SK-N-SH (cell line): ENCODE data around the gene AKT3. TPM values are rescaled to one million over a fixed set of nuclear protein-coding genes. Genes with fewer than 3 reads are reported as not detected.

ENCODE experiments used
- CTCF ChIA-PET: fragments of 300-600, 350-600 bp; formaldehyde crosslinking; extraction: SDS; loops from one replicate; lab custom pipeline; 2021; lab: Yijun Ruan, JAX
- POLR2A ChIA-PET: fragments of 350-600 bp; sonication (Branson Sonifier 250); formaldehyde crosslinking; extraction: SDS; loops from one replicate; lab custom pipeline; 2020; ENCODE audit warnings: antibody characterized with exemption, inconsistent platforms; lab: Yijun Ruan, JAX
- DNase-seq: peaks from one replicate; pipeline ENCODE4 v3.0.0; 2012
- H2AFZ ChIP-seq: fragments of 200-600 bp; sonication (generic); 2 replicates; pipeline ENCODE4 v1.8.1; 2016; ENCODE audit warnings: antibody characterized with exemption, mild to moderate bottlenecking, low read depth
- H3F3A ChIP-seq: fragments of 200-600 bp; sonication (generic); replicated peaks from 2 replicates; pipeline ENCODE3; 2016; ENCODE audit warnings: antibody characterized with exemption, mild to moderate bottlenecking; ENCODE audit not compliant: insufficient read depth
- H3K27ac ChIP-seq, 2 experiments: fragments of 200-500 bp in 1 of 2; fragments of 200-600 bp in 1 of 2; sonication (Bioruptor generic) in 1 of 2; sonication (generic), shearing (Covaris generic) in 1 of 2; 2 replicates each; pipeline versions ENCODE4 v1.5.1 to v1.6.1; 2014 to 2016; ENCODE audit warnings: low read depth in 2 of 2, inconsistent platforms in 1 of 2, low read length in 1 of 2, mild to moderate bottlenecking in 1 of 2, mixed read lengths in 1 of 2
- H3K27me3 ChIP-seq: fragments of 200-600 bp; sonication (generic), shearing (Covaris generic); 2 replicates; pipeline ENCODE4 v1.6.1; 2016; ENCODE audit warnings: mixed run types; ENCODE audit not compliant: insufficient read depth
- H3K36me3 ChIP-seq, 2 experiments: fragments of 200-500 bp in 1 of 2; fragments of 200-600 bp in 1 of 2; sonication (Bioruptor generic) in 1 of 2; sonication (generic) in 1 of 2; replicated peaks in 1 of 2; 2 replicates each; pipeline versions ENCODE3 to v1.5.1; 2014 to 2016; ENCODE audit warnings: low read length in 1 of 2, mild to moderate bottlenecking in 1 of 2; ENCODE audit not compliant: insufficient read depth in 2 of 2, control insufficient read depth in 1 of 2
- H3K4me1 ChIP-seq, 2 experiments: fragments of 200-500 bp in 1 of 2; fragments of 200-600 bp in 1 of 2; sonication (Bioruptor generic) in 1 of 2; sonication (generic), shearing (Covaris generic) in 1 of 2; 2 replicates each; pipeline versions ENCODE4 v1.5.1 to v1.6.1; 2014 to 2016; ENCODE audit warnings: low read depth in 1 of 2, low read length in 1 of 2, mixed run types in 1 of 2; ENCODE audit not compliant: insufficient read depth in 2 of 2, control insufficient read depth in 1 of 2
- H3K4me2 ChIP-seq: fragments of 200-600 bp; sonication (generic), shearing (Covaris generic); 2 replicates; pipeline ENCODE4 v1.6.1; 2017; ENCODE audit warnings: mixed run types
- H3K4me3 ChIP-seq, 2 experiments: fragments of 200-500 bp in 1 of 2; fragments of 200-600 bp in 1 of 2; sonication (Bioruptor generic) in 1 of 2; sonication (generic), shearing (Covaris generic) in 1 of 2; 2 replicates each; pipeline versions ENCODE4 v1.5.1 to v1.8.1; 2014 to 2016; ENCODE audit warnings: low read depth in 2 of 2, inconsistent platforms in 1 of 2, low read length in 1 of 2, mild to moderate bottlenecking in 1 of 2, mixed read lengths in 1 of 2, moderate library complexity in 1 of 2
- H3K79me2 ChIP-seq: fragments of 200-600 bp; sonication (generic); 2 replicates; pipeline ENCODE4 v1.8.1; 2017; ENCODE audit warnings: mild to moderate bottlenecking; ENCODE audit not compliant: insufficient read depth
- H3K9ac ChIP-seq: fragments of 200-600 bp; sonication (generic); 2 replicates; pipeline ENCODE4 v1.6.1; 2017; ENCODE audit warnings: mixed run types
- H3K9me2 ChIP-seq: fragments of 200-600 bp; sonication (generic); 2 replicates; pipeline ENCODE4 v1.6.1; 2017; ENCODE audit warnings: mixed run types
- H3K9me3 ChIP-seq: fragments of 200-600 bp; sonication (generic); 2 replicates; pipeline ENCODE4 v1.6.1; 2017; ENCODE audit warnings: mixed run types, mild to moderate bottlenecking, moderate library complexity
- H4K20me1 ChIP-seq: fragments of 200-600 bp; sonication (generic); 2 replicates; pipeline ENCODE4 v1.6.1; 2017; ENCODE audit warnings: mild to moderate bottlenecking, mixed run types; ENCODE audit not compliant: insufficient read depth
- FOXJ3 ChIP-seq: sonication (generic); formaldehyde crosslinking; IDR thresholded peaks from 2 replicates; pipeline ENCODE4 v1.5.1; 2020; ENCODE audit warnings: mild to moderate bottlenecking, missing genetic modification reagents
- FOXM1 ChIP-seq: IDR thresholded peaks from 2 replicates; pipeline ENCODE4 v1.4.0; 2012; ENCODE audit warnings: low read depth, mild to moderate bottlenecking
- GABPA ChIP-seq: IDR thresholded peaks from 2 replicates; pipeline ENCODE4 v1.4.0; 2012; ENCODE audit warnings: low read depth, mild to moderate bottlenecking
- JUND ChIP-seq: IDR thresholded peaks from 2 replicates; pipeline ENCODE4 v1.4.0; 2012
- MXI1 ChIP-seq: IDR thresholded peaks from 2 replicates; pipeline ENCODE4 v1.6.1; 2012; ENCODE audit warnings: mild to moderate bottlenecking, low read depth, low read length, improper control_type of control experiment
- NRF1 ChIP-seq: IDR thresholded peaks from 2 replicates; pipeline ENCODE4 v1.6.1; 2012; ENCODE audit warnings: low read depth, mild to moderate bottlenecking, low read length
- POLR2AphosphoS5 ChIP-seq: IDR thresholded peaks from 2 replicates; pipeline ENCODE4 v1.6.1; 2012; ENCODE audit warnings: low read depth, low read length
- RAD21 ChIP-seq: IDR thresholded peaks from 2 replicates; pipeline ENCODE4 v1.6.1; 2012; ENCODE audit warnings: mild to moderate bottlenecking, low read length
- RCOR1 ChIP-seq: fragments of 150-350 bp; IDR thresholded peaks from 2 replicates; pipeline ENCODE4 v1.6.1; 2017; ENCODE audit warnings: antibody characterized with exemption, low read length
- REST ChIP-seq: IDR thresholded peaks from 2 replicates; pipeline ENCODE4 v1.6.1; 2012; ENCODE audit warnings: mild to moderate bottlenecking, low read depth, low read length, moderate library complexity
- USF1 ChIP-seq: IDR thresholded peaks from 2 replicates; pipeline ENCODE4 v1.4.0; 2012; ENCODE audit warnings: low read depth, borderline replicate concordance
- USF2 ChIP-seq: fragments of 150-350 bp; IDR thresholded peaks from 2 replicates; pipeline ENCODE4 v1.6.1; 2017; ENCODE audit warnings: antibody characterized with exemption, low read length, low read depth, borderline replicate concordance
- ZBTB33 ChIP-seq: IDR thresholded peaks from 2 replicates; pipeline ENCODE4 v1.4.0; 2012; ENCODE audit warnings: low read depth, borderline replicate concordance
- WGBS: methylation state at CpG from one replicate; pipeline ENCODE4 v1.1.6; 2017; ENCODE audit warnings: low lambda C conversion rate; 5-methylcytosine and 5-hydroxymethylcytosine counted together
- polyA plus RNA-seq, 3 experiments: library from polyadenylated mRNA; depleted of rRNA; stranded (reverse); fragments of >200 nt; gene quantifications; 2 replicates each; pipeline ENCODE4 v1.2.3, GENCODE V29; 2012

Gene AKT3
- polyA plus RNA-seq, 1 of the 3 experiments (the other 2 are of a cell fraction), result 12.7 TPM

- no peak for TF ChIP-seq GABPA
These were observed 395.6 kb downstream of the AKT3 start (continued) for GRCh38 chr1:243454328-243454997.

- no peak for TF ChIP-seq POLR2AphosphoS5
- TF ChIP-seq RCOR1, result no peak
- TF ChIP-seq FOXJ3 (CRISPR knock-in tag), result no peak
- no peak for TF ChIP-seq NRF1
- TF ChIP-seq GABPA, result no peak
- no peak for TF ChIP-seq REST
- no peak for TF ChIP-seq FOXM1
- TF ChIP-seq ZBTB33, result no peak
- TF ChIP-seq USF2, result no peak
- TF ChIP-seq USF1, result no peak
- no peak for TF ChIP-seq RAD21
- no peak for TF ChIP-seq MXI1
- TF ChIP-seq JUND, result no peak
- no peaks in the 10 kb centered on the region for H3F3A ChIP-seq
- no peak overlapping the region for H3K27ac ChIP-seq
- no peaks in the 10 kb centered on the region for H4K20me1 ChIP-seq
- no peaks in the 10 kb centered on the region for H3K27me3 ChIP-seq
- no peaks in the 10 kb centered on the region for H3K9me2 ChIP-seq
- H2AFZ ChIP-seq, result no peak overlapping the region
- no peaks in the 10 kb centered on the region for H3K9me3 ChIP-seq
- ChIA-PET POLR2A (no interaction called here), CTCF (interaction anchor here (1.3 kb wide), 1 partner anchor 108 kb away, joined by 4 read pairs; no protein-coding TSS in a partner anchor)
- H3K4me2 ChIP-seq, result no peak overlapping the region
- H3K4me3 ChIP-seq, result no peak overlapping the region
- H3K79me2 ChIP-seq, result no peaks in the 10 kb centered on the region
- no peaks in the 10 kb centered on the region for H3K4me1 ChIP-seq
- H3K9ac ChIP-seq, result no peak overlapping the region
- 95% methylated on average over 2 of the region's 2 CpGs for WGBS
- no peak for DNase-seq
- peaks cover 4 to 8% of the 10 kb centered on the region in 2 experiments for H3K36me3 ChIP-seq
These were observed 398.0 kb downstream of the AKT3 start for GRCh38 chr1:243452092-243452491.
